ENCODE measurements around the gene GALNT13.

DNA sequence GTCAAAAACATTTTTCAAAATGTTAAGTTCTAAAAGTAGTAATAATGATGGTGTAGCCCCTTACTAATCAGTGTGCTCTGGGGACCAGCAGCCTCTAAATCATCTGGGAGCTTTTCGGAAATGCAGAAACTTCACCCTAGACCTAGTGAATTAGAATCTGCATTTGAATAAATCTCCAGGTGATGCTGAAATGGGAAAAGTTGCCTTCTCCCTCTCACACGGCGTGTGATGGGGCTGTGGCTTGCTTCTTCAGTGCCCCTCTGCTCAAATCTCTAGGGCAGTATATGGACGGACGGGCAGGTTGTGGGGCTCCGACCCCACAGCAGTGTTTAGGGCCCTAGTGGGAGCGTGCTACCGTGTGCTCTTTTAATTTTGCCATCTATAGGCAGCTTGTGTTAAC is 368.6 kb downstream of the GALNT13 start:
- TF ChIP-seq POLR2A (IDR thresholded peaks at IDR 0.05): no peak
- TF ChIP-seq, protein P1, sequence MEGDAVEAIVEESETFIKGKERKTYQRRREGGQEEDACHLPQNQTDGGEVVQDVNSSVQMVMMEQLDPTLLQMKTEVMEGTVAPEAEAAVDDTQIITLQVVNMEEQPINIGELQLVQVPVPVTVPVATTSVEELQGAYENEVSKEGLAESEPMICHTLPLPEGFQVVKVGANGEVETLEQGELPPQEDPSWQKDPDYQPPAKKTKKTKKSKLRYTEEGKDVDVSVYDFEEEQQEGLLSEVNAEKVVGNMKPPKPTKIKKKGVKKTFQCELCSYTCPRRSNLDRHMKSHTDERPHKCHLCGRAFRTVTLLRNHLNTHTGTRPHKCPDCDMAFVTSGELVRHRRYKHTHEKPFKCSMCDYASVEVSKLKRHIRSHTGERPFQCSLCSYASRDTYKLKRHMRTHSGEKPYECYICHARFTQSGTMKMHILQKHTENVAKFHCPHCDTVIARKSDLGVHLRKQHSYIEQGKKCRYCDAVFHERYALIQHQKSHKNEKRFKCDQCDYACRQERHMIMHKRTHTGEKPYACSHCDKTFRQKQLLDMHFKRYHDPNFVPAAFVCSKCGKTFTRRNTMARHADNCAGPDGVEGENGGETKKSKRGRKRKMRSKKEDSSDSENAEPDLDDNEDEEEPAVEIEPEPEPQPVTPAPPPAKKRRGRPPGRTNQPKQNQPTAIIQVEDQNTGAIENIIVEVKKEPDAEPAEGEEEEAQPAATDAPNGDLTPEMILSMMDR (IDR thresholded peaks at IDR 0.05): no peak
